ENCODE measurements around the gene FCGR2B.
"Not testable (repeated sequence)": the region's sequence is repeated elsewhere in the genome, so short reads cannot be mapped to it uniquely, and the experiment has no call there.

DNA sequence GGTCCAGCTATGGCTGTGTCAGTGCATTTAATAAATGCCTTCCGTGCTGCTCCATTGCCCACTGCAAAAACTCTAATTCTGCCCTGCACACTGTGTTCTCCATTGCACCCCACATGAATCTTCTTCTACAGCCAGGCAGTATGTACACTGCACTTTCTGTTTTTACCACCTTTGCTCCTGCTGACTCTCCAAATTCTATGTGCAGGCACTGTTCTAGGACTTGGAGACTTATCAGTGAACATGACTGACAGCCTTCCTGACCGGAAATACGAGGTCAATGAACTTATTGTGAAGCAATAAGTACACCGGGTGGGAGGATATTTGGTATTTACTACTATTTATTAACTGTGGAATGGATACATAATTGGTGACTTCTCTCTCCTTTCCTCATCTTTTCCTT lies 1.7 kb downstream of the FCGR2B start:
- TF ChIP-seq, protein P1, sequence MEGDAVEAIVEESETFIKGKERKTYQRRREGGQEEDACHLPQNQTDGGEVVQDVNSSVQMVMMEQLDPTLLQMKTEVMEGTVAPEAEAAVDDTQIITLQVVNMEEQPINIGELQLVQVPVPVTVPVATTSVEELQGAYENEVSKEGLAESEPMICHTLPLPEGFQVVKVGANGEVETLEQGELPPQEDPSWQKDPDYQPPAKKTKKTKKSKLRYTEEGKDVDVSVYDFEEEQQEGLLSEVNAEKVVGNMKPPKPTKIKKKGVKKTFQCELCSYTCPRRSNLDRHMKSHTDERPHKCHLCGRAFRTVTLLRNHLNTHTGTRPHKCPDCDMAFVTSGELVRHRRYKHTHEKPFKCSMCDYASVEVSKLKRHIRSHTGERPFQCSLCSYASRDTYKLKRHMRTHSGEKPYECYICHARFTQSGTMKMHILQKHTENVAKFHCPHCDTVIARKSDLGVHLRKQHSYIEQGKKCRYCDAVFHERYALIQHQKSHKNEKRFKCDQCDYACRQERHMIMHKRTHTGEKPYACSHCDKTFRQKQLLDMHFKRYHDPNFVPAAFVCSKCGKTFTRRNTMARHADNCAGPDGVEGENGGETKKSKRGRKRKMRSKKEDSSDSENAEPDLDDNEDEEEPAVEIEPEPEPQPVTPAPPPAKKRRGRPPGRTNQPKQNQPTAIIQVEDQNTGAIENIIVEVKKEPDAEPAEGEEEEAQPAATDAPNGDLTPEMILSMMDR (IDR thresholded peaks at IDR 0.05) = not testable (repeated sequence)
- TF ChIP-seq POLR2A, POLR2AphosphoS5, EP300 (IDR thresholded peaks at IDR 0.05): not testable (repeated sequence)

Measured in suprapubic skin (tissue), 4 donors.